ENCODE data around the gene G3BP2. TPM values are rescaled to one million over a fixed set of nuclear protein-coding genes. Genes with fewer than 3 reads are reported as not detected.
A peak's percentile ranks its signal among the peaks of the same experiment; 100 is the strongest.
"Not testable (repeated sequence)": the region's sequence is repeated elsewhere in the genome, so short reads cannot be mapped to it uniquely, and the experiment has no call there.

The G3BP2 gene
- total RNA-seq, 1 donor from 2014 or later = 109 TPM

DNA sequence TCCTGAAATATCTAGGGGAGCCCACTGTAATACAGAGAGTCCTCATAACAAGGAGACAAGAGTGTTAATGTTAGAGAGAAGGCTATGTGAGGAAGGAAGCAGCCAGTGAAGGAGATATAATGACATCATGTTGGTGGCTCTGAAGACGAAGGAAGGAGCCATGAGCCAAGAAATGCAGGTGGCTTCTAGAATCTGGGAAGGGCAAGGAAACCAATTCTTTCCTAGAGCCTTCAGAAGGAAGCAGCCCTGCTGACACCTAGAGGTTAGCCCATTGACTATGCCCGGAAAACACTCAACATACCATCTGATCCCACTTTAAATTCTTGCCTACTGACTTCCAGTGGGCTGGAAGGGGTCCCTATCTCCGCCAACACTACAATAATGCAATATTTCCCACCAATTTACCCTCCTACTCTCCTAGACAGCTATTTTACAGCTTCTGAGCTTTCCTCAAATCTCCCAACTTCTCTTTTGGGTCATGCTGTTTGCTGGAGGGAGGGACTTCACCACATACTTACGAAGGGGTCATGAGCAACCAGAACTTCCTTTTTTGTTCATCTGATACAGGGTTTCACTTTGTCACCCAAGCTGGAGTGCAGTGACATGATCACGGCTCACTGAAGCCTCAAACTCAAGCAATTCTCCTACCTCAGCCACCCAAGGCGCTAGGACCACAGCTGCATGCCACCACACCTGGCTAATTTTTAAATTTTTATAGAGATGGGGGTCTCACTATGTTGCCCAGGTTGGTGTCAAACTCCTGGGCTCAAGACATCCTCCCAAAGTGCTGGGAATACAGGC is 25.2 kb upstream of the G3BP2 start:
- DNase-seq (ENCODE audit: low read depth) = no peak
- TF ChIP-seq, protein P1, sequence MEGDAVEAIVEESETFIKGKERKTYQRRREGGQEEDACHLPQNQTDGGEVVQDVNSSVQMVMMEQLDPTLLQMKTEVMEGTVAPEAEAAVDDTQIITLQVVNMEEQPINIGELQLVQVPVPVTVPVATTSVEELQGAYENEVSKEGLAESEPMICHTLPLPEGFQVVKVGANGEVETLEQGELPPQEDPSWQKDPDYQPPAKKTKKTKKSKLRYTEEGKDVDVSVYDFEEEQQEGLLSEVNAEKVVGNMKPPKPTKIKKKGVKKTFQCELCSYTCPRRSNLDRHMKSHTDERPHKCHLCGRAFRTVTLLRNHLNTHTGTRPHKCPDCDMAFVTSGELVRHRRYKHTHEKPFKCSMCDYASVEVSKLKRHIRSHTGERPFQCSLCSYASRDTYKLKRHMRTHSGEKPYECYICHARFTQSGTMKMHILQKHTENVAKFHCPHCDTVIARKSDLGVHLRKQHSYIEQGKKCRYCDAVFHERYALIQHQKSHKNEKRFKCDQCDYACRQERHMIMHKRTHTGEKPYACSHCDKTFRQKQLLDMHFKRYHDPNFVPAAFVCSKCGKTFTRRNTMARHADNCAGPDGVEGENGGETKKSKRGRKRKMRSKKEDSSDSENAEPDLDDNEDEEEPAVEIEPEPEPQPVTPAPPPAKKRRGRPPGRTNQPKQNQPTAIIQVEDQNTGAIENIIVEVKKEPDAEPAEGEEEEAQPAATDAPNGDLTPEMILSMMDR (conservative IDR thresholded peaks at IDR 0.05; ENCODE audit: low read depth, low read length) = peak; percentile 9

DNA sequence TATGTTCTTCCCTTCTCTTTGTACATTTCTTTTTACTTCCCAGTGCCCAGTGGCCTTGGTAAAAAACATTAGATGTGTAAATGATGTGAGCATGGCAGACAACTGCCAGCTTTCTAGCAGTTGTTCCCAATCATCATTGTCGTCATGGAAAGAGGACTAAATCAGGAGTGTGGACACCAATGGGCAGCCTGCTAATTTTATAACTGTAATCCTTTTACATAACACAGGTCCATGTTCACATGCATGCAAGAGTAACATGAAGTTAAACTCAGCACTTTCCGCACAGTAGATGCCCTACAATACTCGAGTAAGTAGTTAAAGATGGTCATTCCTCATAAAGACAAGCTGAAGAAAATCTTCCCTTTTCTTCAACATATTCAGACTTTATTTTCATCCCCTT is 23.4 kb upstream of the G3BP2 start:
- no peak overlapping the region for H3K4me3 ChIP-seq (ENCODE audit: low read depth, low read length)
- TF ChIP-seq, protein P1 (conservative IDR thresholded peaks at IDR 0.05; ENCODE audit: low read depth, low read length) = no peak
- no peak for DNase-seq (ENCODE audit: low read depth)

More for the DNA sequence above, 25.2 kb upstream of the G3BP2 start:
- no peak overlapping the region for H3K4me3 ChIP-seq (ENCODE audit: low read depth, low read length)

DNA sequence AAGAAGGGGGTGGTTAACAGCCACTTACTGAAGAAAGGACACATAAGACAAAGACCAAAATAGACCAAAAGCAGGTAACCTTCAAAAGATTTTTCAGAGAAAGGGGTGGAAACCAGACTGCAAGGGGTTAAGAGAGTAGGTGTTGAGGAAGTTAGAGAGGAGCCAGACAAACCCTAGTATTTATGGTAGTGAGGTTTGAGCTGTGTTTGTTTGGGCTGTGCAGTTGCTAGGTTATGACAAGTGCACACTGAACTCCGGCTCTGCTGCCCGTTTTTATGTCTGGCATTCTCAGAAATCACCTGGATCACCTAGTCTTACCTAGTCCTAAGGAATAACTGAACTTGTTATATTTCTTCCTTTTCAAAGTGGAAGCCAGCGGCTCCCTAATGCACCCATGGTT is 22.9 kb upstream of the G3BP2 start:
- no peak overlapping the region for H3K4me3 ChIP-seq (ENCODE audit: low read depth, low read length)
- TF ChIP-seq, protein P1 (conservative IDR thresholded peaks at IDR 0.05; ENCODE audit: low read depth, low read length) = no peak
- DNase-seq (ENCODE audit: low read depth) = no peak

DNA sequence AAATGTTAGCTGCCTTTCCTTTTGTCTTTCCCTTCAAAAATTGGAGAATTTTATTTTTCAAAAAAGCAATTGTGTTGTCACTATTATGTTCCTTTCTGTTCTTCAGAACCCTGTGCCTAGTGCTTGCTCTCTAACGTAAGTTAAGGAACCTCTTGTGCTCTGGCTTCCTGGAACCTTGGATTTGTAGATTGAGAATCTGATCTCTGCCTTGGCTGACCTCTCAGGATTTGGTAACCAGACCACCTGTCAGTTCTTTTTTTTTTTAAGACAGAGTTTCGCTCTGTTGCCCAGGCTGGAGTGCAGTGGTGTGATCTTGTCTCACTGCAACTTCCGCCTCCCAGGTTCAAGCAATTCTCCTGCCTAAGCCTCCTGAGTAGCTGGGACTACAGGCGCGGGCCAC is 18.9 kb upstream of the G3BP2 start:
- not testable (repeated sequence) for H3K4me3 ChIP-seq (ENCODE audit: low read depth, low read length); DNase-seq (ENCODE audit: low read depth)

DNA sequence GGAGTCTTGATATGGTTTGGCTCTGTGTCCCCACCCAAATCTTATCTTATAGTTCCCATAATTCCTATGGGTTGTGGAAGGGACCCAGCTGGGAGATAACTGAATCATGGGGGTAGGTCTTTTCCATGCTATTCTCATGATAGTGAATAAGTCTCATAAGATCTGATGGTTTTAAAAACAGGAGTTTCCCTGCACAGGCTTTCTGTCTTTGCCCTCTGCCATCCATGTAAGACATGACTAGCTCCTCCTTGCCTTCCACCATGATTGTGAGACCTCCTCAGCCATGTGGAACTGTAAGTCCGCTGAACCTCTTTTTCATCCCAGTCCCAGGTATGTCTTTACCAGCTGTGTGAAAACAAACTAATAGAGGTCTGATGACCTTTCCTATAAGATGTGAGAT is 13.9 kb upstream of the G3BP2 start:
- H3K4me3 ChIP-seq (ENCODE audit: low read depth, low read length); DNase-seq (ENCODE audit: low read depth): not testable (repeated sequence)

DNA sequence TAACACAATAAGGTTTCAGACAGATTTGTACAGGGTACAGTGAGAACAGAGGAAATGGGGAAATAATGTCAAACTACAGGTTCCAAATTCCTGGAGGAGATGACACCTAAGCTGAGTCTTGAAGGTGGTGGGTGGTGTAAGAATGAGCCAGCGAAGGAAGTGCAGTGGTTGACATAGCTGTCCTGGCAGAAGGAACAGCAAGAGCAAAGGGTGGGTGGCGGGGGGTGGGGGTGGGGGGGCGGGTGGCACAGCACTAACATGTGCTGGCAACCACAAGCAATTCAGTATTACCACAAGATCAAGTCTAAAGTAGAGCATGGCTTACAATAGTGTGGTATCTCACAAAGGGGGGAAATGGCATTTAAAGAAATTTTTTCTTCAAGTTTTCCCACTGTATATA is 13.1 kb upstream of the G3BP2 start:
- DNase-seq (ENCODE audit: low read depth) = no peak
- TF ChIP-seq, protein P1 (conservative IDR thresholded peaks at IDR 0.05; ENCODE audit: low read depth, low read length) = no peak
- no peak overlapping the region for H3K4me3 ChIP-seq (ENCODE audit: low read depth, low read length)

DNA sequence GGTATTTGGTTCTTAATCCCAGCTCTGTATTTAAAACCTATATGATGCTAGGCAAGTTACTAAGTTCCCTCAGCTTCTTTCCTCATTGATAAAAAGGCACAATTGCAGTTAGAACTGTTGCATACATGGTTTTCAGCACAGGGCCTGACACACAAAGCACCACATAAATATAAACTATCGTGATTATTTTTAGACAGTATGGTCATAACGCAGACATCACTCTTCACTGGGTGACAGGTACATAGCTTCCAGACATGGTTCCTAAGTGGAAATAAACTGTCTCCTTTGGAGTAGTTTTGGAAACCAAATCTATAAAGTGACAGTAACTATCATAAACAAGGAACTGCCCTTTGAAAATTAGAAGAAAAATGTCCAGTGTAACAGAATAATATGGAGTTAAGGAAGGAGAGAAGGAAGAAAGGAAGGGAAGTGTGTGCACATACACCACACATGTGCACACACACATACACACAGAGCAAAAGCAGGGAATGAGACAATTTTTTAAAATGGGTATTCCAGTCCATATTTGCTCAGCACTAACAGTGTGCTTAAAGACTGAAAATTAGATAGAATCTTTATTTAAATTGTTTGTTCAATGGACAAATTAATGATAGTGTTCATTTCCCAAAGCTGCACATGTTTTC is 12.5 kb upstream of the G3BP2 start:
- H3K4me3 ChIP-seq (ENCODE audit: low read depth, low read length) = no peak overlapping the region
- TF ChIP-seq, protein P1 (conservative IDR thresholded peaks at IDR 0.05; ENCODE audit: low read depth, low read length) = no peak
- no peak for DNase-seq (ENCODE audit: low read depth)

Data from epithelial cell of proximal tubule (primary cell).